Loucy (cell line): ENCODE results near the gene RGS3.

Experiments
- H2AFZ ChIP-seq: fragments of 200-600 bp; sonication (generic); 2 replicates; pipeline ENCODE4 v1.6.0; 2016; ENCODE audit warnings: antibody characterized with exemption, mild to moderate bottlenecking, low read length, moderate library complexity
- H3F3A ChIP-seq: fragments of 200-600 bp; 2 replicates; pipeline ENCODE4 v1.6.0; 2016; ENCODE audit warnings: antibody characterized with exemption, low read depth, mild to moderate bottlenecking
- H3K27me3 ChIP-seq: fragments of 200-600 bp; sonication (generic); 2 replicates; pipeline ENCODE4 v1.6.1; 2014; ENCODE audit warnings: low read length, mild to moderate bottlenecking; ENCODE audit not compliant: insufficient read depth, poor library complexity, severe bottlenecking
- H3K36me3 ChIP-seq: fragments of 200-600 bp; sonication (generic); 2 replicates; pipeline ENCODE4 v1.6.1; 2016; ENCODE audit warnings: low read length; ENCODE audit not compliant: insufficient read depth
- H3K4me1 ChIP-seq: fragments of 200-600 bp; sonication (generic); 2 replicates; pipeline ENCODE4 v1.5.1; 2014; ENCODE audit warnings: low read length, mild to moderate bottlenecking; ENCODE audit not compliant: insufficient read depth, poor library complexity, severe bottlenecking
- H3K4me2 ChIP-seq: fragments of 200-600 bp; sonication (generic); 2 replicates; pipeline ENCODE4 v1.6.0; 2014; ENCODE audit warnings: antibody characterized with exemption, low read length, low read depth, mild to moderate bottlenecking; ENCODE audit not compliant: poor library complexity, severe bottlenecking
- H3K4me3 ChIP-seq: fragments of 200-600 bp; sonication (generic); 2 replicates; pipeline ENCODE4 v1.5.1; 2014; ENCODE audit warnings: low read length, mild to moderate bottlenecking, mixed read lengths; ENCODE audit not compliant: poor library complexity, severe bottlenecking
- H3K79me2 ChIP-seq: fragments of 200-600 bp; sonication (generic); 2 replicates; pipeline ENCODE4 v1.6.1; 2014; ENCODE audit warnings: low read length; ENCODE audit not compliant: insufficient read depth
- H3K9ac ChIP-seq: fragments of 200-600 bp; sonication (generic); 2 replicates; pipeline ENCODE4 v1.6.0; 2014; ENCODE audit warnings: mild to moderate bottlenecking, low read depth, low read length, moderate library complexity; ENCODE audit not compliant: poor library complexity, severe bottlenecking
- H3K9me2 ChIP-seq: fragments of 200-600 bp; sonication (generic); replicated peaks from 2 replicates; pipeline ENCODE4 v1.6.1; 2016; ENCODE audit warnings: low read depth, low read length, mixed read lengths
- H3K9me3 ChIP-seq: fragments of 200-600 bp; sonication (generic); 2 replicates; pipeline ENCODE4 v1.6.1; 2014; ENCODE audit warnings: mild to moderate bottlenecking, antibody characterized with exemption, low read length, low read depth; ENCODE audit not compliant: insufficient read depth
- H4K20me1 ChIP-seq: fragments of 200-600 bp; sonication (generic); 2 replicates; pipeline ENCODE4 v1.6.0; 2014; ENCODE audit warnings: antibody characterized with exemption, low read length, mild to moderate bottlenecking; ENCODE audit not compliant: insufficient read depth, poor library complexity, severe bottlenecking
- EZH2phosphoT487 ChIP-seq: fragments of 200-600 bp; IDR thresholded peaks from 2 replicates; pipeline ENCODE4 v1.6.1; 2018; ENCODE audit warnings: antibody characterized with exemption, mild to moderate bottlenecking, moderate library complexity, borderline replicate concordance
- TF ChIP-seq, protein P1 (sequence below): fragments of 200-600 bp; sonication (generic); conservative IDR thresholded peaks from 2 replicates; pipeline ENCODE4 v1.5.1; 2014; ENCODE audit warnings: mild to moderate bottlenecking, antibody characterized with exemption, low read length

RGS3 gene

DNA sequence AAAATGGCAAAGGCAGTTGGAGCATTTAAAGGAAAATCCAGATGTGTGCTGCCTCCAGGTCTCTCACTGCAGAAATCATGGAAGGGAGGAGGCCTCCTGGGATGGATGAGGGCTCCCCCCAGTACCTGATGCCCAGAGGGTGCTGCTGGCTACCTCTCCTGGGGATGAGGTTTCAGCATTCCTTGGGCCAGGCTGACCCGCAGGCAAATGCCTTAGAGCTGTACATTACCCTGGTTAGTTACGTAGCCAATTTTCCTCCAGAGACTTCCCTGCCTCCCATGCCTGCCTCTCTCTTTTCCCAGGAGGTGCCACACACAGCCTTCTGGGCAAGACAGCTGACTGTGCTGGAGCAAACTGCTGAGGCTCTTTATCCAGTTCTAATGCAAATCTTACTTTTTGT, 65.3 kb downstream of the RGS3 start:
- Histone ChIP-seq H3K4me1 (peaks cover 18% of the 10 kb centered on the region), H3K27me3 (no peaks in the 10 kb centered on the region), H2AFZ (no peak overlapping the region), H3F3A (no peaks in the 10 kb centered on the region), H3K9ac (no peak overlapping the region), H3K9me3 (no peaks in the 10 kb centered on the region), H4K20me1 (no peaks in the 10 kb centered on the region), H3K4me2 (no peak overlapping the region), H3K9me2 (no peaks in the 10 kb centered on the region), H3K4me3 (no peak overlapping the region), H3K36me3 (peaks cover 20% of the 10 kb centered on the region; the same call in 1 of the 2 replicates), H3K79me2 (peaks cover 17% of the 10 kb centered on the region; the same call in 1 of the 2 replicates)
- TF ChIP-seq EZH2phosphoT487: no peak
- TF ChIP-seq, protein P1, sequence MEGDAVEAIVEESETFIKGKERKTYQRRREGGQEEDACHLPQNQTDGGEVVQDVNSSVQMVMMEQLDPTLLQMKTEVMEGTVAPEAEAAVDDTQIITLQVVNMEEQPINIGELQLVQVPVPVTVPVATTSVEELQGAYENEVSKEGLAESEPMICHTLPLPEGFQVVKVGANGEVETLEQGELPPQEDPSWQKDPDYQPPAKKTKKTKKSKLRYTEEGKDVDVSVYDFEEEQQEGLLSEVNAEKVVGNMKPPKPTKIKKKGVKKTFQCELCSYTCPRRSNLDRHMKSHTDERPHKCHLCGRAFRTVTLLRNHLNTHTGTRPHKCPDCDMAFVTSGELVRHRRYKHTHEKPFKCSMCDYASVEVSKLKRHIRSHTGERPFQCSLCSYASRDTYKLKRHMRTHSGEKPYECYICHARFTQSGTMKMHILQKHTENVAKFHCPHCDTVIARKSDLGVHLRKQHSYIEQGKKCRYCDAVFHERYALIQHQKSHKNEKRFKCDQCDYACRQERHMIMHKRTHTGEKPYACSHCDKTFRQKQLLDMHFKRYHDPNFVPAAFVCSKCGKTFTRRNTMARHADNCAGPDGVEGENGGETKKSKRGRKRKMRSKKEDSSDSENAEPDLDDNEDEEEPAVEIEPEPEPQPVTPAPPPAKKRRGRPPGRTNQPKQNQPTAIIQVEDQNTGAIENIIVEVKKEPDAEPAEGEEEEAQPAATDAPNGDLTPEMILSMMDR: no peak

DNA sequence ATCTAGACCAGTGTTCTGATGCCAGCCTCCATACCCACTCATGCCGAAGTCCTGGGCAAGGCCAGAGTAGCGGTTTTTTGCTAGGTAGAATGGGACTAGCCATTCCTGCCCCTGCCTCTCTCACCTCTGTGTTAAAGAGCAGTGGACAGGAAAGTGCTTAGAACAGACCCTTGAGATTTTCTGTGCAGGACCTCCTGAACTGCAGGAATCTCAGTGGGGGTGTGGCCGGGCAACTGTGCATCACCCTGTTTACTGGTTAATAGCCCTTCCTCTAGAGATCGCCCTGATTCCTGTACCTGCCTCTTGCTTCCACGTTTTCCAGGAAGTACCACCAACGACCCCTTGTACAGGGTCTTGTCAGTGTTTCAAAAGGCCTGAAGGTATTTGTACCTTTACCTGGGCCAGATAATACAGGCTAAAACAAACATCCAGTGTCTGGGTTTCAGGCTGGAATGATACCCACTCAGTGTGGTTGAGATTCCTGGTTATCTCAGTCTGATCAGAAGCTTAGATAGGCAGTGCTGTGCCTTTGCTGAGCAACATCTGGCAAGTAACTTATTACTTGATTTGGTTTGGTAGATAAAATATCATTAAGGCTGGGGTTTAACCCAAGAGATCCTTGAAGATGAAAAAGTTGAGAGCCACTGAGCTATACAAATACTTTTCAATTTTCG, 65.9 kb downstream of the RGS3 start:
- Histone ChIP-seq H3K9me3 (no peaks in the 10 kb centered on the region), H3K9ac (no peak overlapping the region), H3K4me1 (peaks cover 11% of the 10 kb centered on the region), H3F3A (no peaks in the 10 kb centered on the region), H3K9me2 (no peaks in the 10 kb centered on the region), H3K79me2 (peaks cover 17% of the 10 kb centered on the region; the same call in 1 of the 2 replicates), H3K36me3 (peaks cover 20% of the 10 kb centered on the region; the same call in 1 of the 2 replicates), H2AFZ (no peak overlapping the region), H3K4me3 (no peak overlapping the region), H3K4me2 (no peak overlapping the region), H3K27me3 (no peaks in the 10 kb centered on the region), H4K20me1 (no peaks in the 10 kb centered on the region)
- no peak for TF ChIP-seq EZH2phosphoT487
- TF ChIP-seq, protein P1: no peak

DNA sequence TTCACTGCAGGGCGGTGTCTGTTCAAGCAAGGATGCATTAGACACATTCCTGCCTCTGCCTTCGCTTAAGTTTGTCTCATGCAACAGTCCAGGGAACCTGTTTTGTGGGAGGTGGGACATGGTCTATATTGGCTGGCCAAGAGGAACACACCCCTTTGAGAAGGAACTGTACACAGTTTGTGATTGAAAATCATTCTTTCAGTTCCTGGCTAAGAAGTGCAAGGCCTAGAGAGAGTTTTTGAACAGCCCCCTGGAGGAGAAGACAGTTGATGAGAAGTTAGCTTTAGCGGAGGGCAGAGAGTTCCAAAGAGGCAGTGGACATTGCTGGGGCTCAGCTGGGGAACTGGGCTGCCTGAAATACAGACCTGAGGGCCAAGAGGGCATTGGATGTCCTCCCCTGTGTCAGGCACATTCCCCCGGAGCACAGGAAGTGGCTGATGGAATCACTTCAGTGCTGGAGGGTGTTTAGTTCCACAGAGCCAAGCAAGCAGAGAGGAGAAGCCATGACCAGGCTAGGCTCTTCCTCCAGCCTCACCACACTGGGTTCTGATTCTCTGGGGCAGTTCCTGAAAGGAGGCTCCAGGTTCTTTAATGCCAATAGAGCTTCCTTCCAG, 66.6 kb downstream of the RGS3 start:
- no peaks in the 10 kb centered on the region for H3K27me3 ChIP-seq
- peaks cover 14% of the 10 kb centered on the region; the same call in 1 of the 2 replicates for H3K79me2 ChIP-seq
- H3K36me3 ChIP-seq: peaks cover 20% of the 10 kb centered on the region; the same call in 1 of the 2 replicates
- H3K4me2 ChIP-seq: no peak overlapping the region
- no peak for TF ChIP-seq EZH2phosphoT487
- TF ChIP-seq, protein P1: no peak
- no peak overlapping the region for H3K9ac ChIP-seq
- H3F3A ChIP-seq: no peaks in the 10 kb centered on the region
- H3K9me3 ChIP-seq: no peaks in the 10 kb centered on the region
- H3K9me2 ChIP-seq: no peaks in the 10 kb centered on the region
- no peaks in the 10 kb centered on the region for H4K20me1 ChIP-seq
- no peak overlapping the region for H2AFZ ChIP-seq
- no peak overlapping the region for H3K4me3 ChIP-seq
- H3K4me1 ChIP-seq: peaks cover 5% of the 10 kb centered on the region
